H9 (cell line): ENCODE measurements around the gene PDE3A. TPM values are rescaled to one million over a fixed set of nuclear protein-coding genes. Genes with fewer than 3 reads are reported as not detected.

ENCODE experiments used
- DNase-seq: peaks from one replicate; pipeline ENCODE4 v3.0.0-alpha.2; 2017
- H2AFZ ChIP-seq: one replicate; pipeline ENCODE4 v1.6.1; 2013; ENCODE audit warnings: mild to moderate bottlenecking, low read length, control low read depth, moderate library complexity
- H2AK5ac ChIP-seq: 2 replicates; pipeline ENCODE4 v1.6.1; 2013; ENCODE audit warnings: low read length, control low read depth, mixed read lengths; ENCODE audit not compliant: insufficient read length
- H2BK120ac ChIP-seq: one replicate; pipeline ENCODE4 v1.6.1; 2013; ENCODE audit warnings: low read depth, mild to moderate bottlenecking, low read length, control low read depth, inconsistent platforms; ENCODE audit not compliant: poor library complexity, severe bottlenecking
- H2BK12ac ChIP-seq: 2 replicates; pipeline ENCODE4 v1.6.1; 2013; ENCODE audit warnings: low read length, control low read depth, mixed read lengths, low read depth; ENCODE audit not compliant: insufficient read length
- H2BK15ac ChIP-seq: 2 replicates; pipeline ENCODE4 v1.6.1; 2013; ENCODE audit warnings: low read depth, low read length, control low read depth
- H2BK20ac ChIP-seq: one replicate; pipeline ENCODE4 v1.6.1; 2013; ENCODE audit warnings: low read depth, mild to moderate bottlenecking, low read length, control low read depth, inconsistent platforms; ENCODE audit not compliant: poor library complexity, severe bottlenecking
- H2BK5ac ChIP-seq: 2 replicates; pipeline ENCODE4 v1.6.1; 2013; ENCODE audit warnings: low read length, control low read depth, mixed read lengths; ENCODE audit not compliant: insufficient read length
- H3K14ac ChIP-seq: 2 replicates; pipeline ENCODE4 v1.6.1; 2013; ENCODE audit warnings: low read length, control low read depth; ENCODE audit not compliant: insufficient read depth
- H3K18ac ChIP-seq: 2 replicates; pipeline ENCODE4 v1.6.1; 2013; ENCODE audit warnings: low read depth, mild to moderate bottlenecking, mixed read lengths, low read length, control low read depth; ENCODE audit not compliant: insufficient read length
- H3K23ac ChIP-seq: 2 replicates; pipeline ENCODE4 v1.6.1; 2013; ENCODE audit warnings: low read length, control low read depth, mixed read lengths, low read depth; ENCODE audit not compliant: insufficient read length
- H3K23me2 ChIP-seq: 2 replicates; pipeline ENCODE4 v1.6.1; 2013; ENCODE audit warnings: low read depth, mild to moderate bottlenecking, mixed read lengths, low read length, control low read depth; ENCODE audit not compliant: insufficient read length, poor library complexity, severe bottlenecking
- H3K27ac ChIP-seq: 2 replicates; pipeline ENCODE4 v1.5.1; 2013; ENCODE audit warnings: low read length, control low read depth, mixed read lengths, low read depth; ENCODE audit not compliant: insufficient read length
- H3K27me3 ChIP-seq: 2 replicates; pipeline ENCODE4 v1.6.1; 2013; ENCODE audit warnings: low read length, control low read depth, inconsistent platforms; ENCODE audit not compliant: insufficient read depth
- H3K4ac ChIP-seq: 2 replicates; pipeline ENCODE4 v1.6.1; 2013; ENCODE audit warnings: low read depth, mild to moderate bottlenecking, control low read depth, inconsistent platforms, low read length, moderate library complexity
- H3K4me1 ChIP-seq: 2 replicates; pipeline ENCODE4 v1.6.1; 2013; ENCODE audit warnings: low read length, control low read depth, inconsistent platforms; ENCODE audit not compliant: insufficient read depth
- H3K4me2 ChIP-seq: 2 replicates; pipeline ENCODE4 v1.6.1; 2013; ENCODE audit warnings: low read length, control low read depth, mixed read lengths; ENCODE audit not compliant: insufficient read length, insufficient read depth
- H3K56ac ChIP-seq: 2 replicates; pipeline ENCODE4 v1.6.1; 2013; ENCODE audit warnings: low read depth, mild to moderate bottlenecking, mixed read lengths, low read length, control low read depth; ENCODE audit not compliant: insufficient read length
- H3K79me1 ChIP-seq: 2 replicates; pipeline ENCODE4 v1.6.1; 2013; ENCODE audit warnings: low read depth, mild to moderate bottlenecking, moderate library complexity, low read length, control low read depth, inconsistent platforms; ENCODE audit not compliant: insufficient read depth, poor library complexity, severe bottlenecking
- H3K79me2 ChIP-seq: 2 replicates; pipeline ENCODE4 v1.6.1; 2013; ENCODE audit warnings: low read length, control low read depth, inconsistent platforms; ENCODE audit not compliant: insufficient read depth
- H3K9ac ChIP-seq: 2 replicates; pipeline ENCODE4 v1.6.1; 2013; ENCODE audit warnings: low read length, control low read depth, mixed read lengths; ENCODE audit not compliant: insufficient read length; ENCODE audit errors: extremely low read depth
- H3K9me3 ChIP-seq: one replicate; pipeline ENCODE4 v1.6.1; 2013; ENCODE audit warnings: low read depth, low read length, inconsistent platforms; ENCODE audit not compliant: control insufficient read depth
- H3T11ph ChIP-seq: one replicate; pipeline ENCODE4 v1.6.1; 2013; ENCODE audit warnings: mild to moderate bottlenecking, low read length, control low read depth, inconsistent platforms
- H4K20me1 ChIP-seq: one replicate; pipeline ENCODE4 v1.6.1; 2013; ENCODE audit not compliant: control insufficient read depth, insufficient read length, insufficient read depth
- H4K5ac ChIP-seq: 2 replicates; pipeline ENCODE4 v1.6.1; 2013; ENCODE audit warnings: low read depth, mild to moderate bottlenecking, mixed read lengths, low read length, control low read depth; ENCODE audit not compliant: insufficient read length
- H4K8ac ChIP-seq: replicated peaks from 2 replicates; pipeline ENCODE4 v1.6.1; 2013; ENCODE audit warnings: low read length, control low read depth, mixed read lengths, low read depth; ENCODE audit not compliant: insufficient read length
- H4K91ac ChIP-seq: 2 replicates; pipeline ENCODE4 v1.6.1; 2013; ENCODE audit warnings: low read depth, mild to moderate bottlenecking, moderate library complexity, mixed read lengths, low read length, control low read depth; ENCODE audit not compliant: insufficient read length
- H3K27ac Mint-ChIP-seq, 3 experiments: 2 replicates in 2 of 3; 3 replicates in 1 of 3; pipeline ENCODE4 v1.8.0; 2020 to 2021; ENCODE audit warnings: mixed read lengths in 3 of 3, mild to moderate bottlenecking in 1 of 3, moderate library complexity in 1 of 3
- H3K27me3 Mint-ChIP-seq: 2 replicates; pipeline ENCODE4 v1.8.0; 2021; ENCODE audit warnings: low read depth, mild to moderate bottlenecking, moderate library complexity, mixed read lengths
- H3K36me3 Mint-ChIP-seq, 3 experiments: 2 replicates in 2 of 3; 3 replicates in 1 of 3; pipeline ENCODE4 v1.8.0; 2020 to 2021; ENCODE audit warnings: low read depth in 3 of 3, mixed read lengths in 3 of 3; ENCODE audit not compliant: insufficient read depth in 1 of 3
- H3K4me1 Mint-ChIP-seq, 2 experiments: 2 replicates each; pipeline ENCODE4 v1.8.0; 2020; ENCODE audit warnings: mixed read lengths in 2 of 2
- H3K4me3 Mint-ChIP-seq, 2 experiments: 2 replicates in 1 of 2; 3 replicates in 1 of 2; pipeline ENCODE4 v1.8.0; 2020 to 2021; ENCODE audit warnings: mild to moderate bottlenecking in 2 of 2, mixed read lengths in 2 of 2, moderate library complexity in 1 of 2
- H3K9me3 Mint-ChIP-seq, 2 experiments: 2 replicates in 1 of 2; 3 replicates in 1 of 2; pipeline ENCODE4 v1.8.0; 2020; ENCODE audit warnings: mild to moderate bottlenecking in 2 of 2, mixed read lengths in 2 of 2, moderate library complexity in 1 of 2
- WGBS: extraction: QIAGEN DNeasy Blood & Tissue Kit; methylation state at CpG from one replicate; pipeline ENCODE4 v1.1.7; 2013; ENCODE audit warnings: missing lambda C conversion rate, low lambda C conversion rate, mixed read lengths; ENCODE audit not compliant: insufficient read length; ENCODE audit errors: extremely low coverage; 5-methylcytosine and 5-hydroxymethylcytosine counted together
- total RNA-seq: library from RNA; stranded (reverse); gene quantifications from 2 replicates; pipeline ENCODE4 v1.2.1, GENCODE V29; 2021
- TF ChIP-seq, protein P1 (sequence below): fragments of 200-600 bp; sonication (generic); conservative IDR thresholded peaks from 3 replicates; pipeline ENCODE4 v1.8.0; 2021; ENCODE audit warnings: antibody characterized with exemption, mild to moderate bottlenecking

PDE3A gene
- total RNA-seq, 1 experiment from 2014 or later: 3.0 TPM

DNA sequence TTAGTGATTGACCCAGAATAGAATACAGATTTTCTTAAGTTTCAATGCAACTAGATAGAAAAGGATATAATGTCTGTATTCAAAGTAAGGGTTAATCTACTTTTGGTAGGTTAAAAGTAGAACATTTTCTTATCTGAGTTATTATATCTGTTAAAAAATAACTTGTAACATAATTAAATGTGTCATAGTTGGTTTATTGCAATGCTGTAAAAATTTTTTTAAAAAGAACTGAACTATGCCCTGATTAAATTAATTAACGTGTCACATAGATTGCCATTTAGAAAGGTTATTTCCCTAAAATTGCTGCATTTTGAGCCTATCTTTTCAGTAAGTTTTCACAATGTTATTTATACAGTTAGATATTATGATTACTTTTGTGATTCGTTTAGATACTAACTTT lies 89.2 kb downstream of the PDE3A start:
- no peak overlapping the region for H3K4me3 Mint-ChIP-seq
- no peak overlapping the region for H3K27ac Mint-ChIP-seq

More for the DNA sequence above, 89.2 kb downstream of the PDE3A start:
- Histone ChIP-seq H4K8ac (no peak overlapping the region), H2AFZ (no peak overlapping the region), H3K9me3 (no peaks in the 10 kb centered on the region), H3K23ac (no peak overlapping the region), H3K27ac (no peak overlapping the region), H2BK12ac (no peak overlapping the region), H4K91ac (no peak overlapping the region), H3K4ac (no peak overlapping the region), H3K4me1 (no peaks in the 10 kb centered on the region), H3K18ac (no peak overlapping the region), H2BK20ac (no peak overlapping the region), H4K5ac (no peak overlapping the region), H3K27me3 (no peaks in the 10 kb centered on the region), H3K4me2 (no peak overlapping the region), H2BK5ac (no peak overlapping the region), H3K9ac (no peak overlapping the region), H3K14ac (no peak overlapping the region), H3T11ph (no peak overlapping the region), H2BK120ac (no peak overlapping the region), H3K56ac (no peak overlapping the region), H2AK5ac (no peak overlapping the region), H3K23me2 (no peaks in the 10 kb centered on the region), H3K79me2 (no peaks in the 10 kb centered on the region), H2BK15ac (no peak overlapping the region), H3K79me1 (no peaks in the 10 kb centered on the region), H4K20me1 (no peaks in the 10 kb centered on the region)
- Mint-ChIP-seq H3K36me3 (no peaks in the 10 kb centered on the region), H3K27me3 (no peaks in the 10 kb centered on the region), H3K9me3 (no peaks in the 10 kb centered on the region), H3K4me1 (peaks cover 26 to 27% of the 10 kb centered on the region in 2 experiments)
- TF ChIP-seq, protein P1, sequence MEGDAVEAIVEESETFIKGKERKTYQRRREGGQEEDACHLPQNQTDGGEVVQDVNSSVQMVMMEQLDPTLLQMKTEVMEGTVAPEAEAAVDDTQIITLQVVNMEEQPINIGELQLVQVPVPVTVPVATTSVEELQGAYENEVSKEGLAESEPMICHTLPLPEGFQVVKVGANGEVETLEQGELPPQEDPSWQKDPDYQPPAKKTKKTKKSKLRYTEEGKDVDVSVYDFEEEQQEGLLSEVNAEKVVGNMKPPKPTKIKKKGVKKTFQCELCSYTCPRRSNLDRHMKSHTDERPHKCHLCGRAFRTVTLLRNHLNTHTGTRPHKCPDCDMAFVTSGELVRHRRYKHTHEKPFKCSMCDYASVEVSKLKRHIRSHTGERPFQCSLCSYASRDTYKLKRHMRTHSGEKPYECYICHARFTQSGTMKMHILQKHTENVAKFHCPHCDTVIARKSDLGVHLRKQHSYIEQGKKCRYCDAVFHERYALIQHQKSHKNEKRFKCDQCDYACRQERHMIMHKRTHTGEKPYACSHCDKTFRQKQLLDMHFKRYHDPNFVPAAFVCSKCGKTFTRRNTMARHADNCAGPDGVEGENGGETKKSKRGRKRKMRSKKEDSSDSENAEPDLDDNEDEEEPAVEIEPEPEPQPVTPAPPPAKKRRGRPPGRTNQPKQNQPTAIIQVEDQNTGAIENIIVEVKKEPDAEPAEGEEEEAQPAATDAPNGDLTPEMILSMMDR: no peak
- no peak for DNase-seq
- WGBS: no CpG with 5 or more reads among the region's 2 CpGs
